GM12875 (cell line): ENCODE measurements around the gene RGS3.

ENCODE experiments used
- H3K4me3 ChIP-seq: one replicate; pipeline ENCODE4 v1.5.1; 2011; ENCODE audit warnings: low read depth, low read length, control low read depth
- CTCF ChIP-seq: IDR thresholded peaks from 2 replicates; pipeline ENCODE4 v1.5.1; 2011; ENCODE audit warnings: low read depth, mild to moderate bottlenecking, control low read depth, inconsistent platforms, low read length, moderate library complexity, borderline replicate concordance; ENCODE audit not compliant: insufficient read depth

Gene RGS3

DNA sequence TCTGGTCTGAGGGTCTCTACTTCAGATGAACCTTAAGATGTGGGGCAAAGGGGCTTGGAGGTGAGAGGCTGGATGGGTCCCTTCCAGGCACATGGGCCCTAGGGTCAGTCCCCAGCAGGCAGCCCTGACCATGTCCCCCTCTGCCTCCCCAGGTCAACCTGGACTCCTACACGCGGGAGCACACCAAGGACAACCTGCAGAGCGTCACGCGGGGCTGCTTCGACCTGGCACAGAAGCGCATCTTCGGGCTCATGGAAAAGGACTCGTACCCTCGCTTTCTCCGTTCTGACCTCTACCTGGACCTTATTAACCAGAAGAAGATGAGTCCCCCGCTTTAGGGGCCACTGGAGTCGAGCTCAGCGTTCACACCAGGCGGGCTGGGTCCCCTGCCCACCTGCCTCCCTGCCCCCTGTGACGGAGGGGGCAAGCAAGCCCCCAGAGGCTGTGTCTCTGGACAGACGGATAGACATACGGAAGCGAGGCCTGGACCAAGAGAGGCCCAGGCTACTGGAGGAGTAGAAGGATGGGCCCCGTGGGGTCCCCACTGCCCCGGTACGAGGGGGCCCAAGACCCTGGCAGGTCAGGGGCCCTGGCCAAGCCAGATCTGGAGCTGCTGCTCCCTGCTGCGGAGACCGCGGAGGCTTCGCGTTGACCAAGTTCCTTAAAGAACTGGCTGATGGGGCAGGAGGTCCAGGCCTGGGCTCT lies 133.2 kb downstream of the RGS3 start:
- no peak for TF ChIP-seq CTCF
- H3K4me3 ChIP-seq = no peak overlapping the region

DNA sequence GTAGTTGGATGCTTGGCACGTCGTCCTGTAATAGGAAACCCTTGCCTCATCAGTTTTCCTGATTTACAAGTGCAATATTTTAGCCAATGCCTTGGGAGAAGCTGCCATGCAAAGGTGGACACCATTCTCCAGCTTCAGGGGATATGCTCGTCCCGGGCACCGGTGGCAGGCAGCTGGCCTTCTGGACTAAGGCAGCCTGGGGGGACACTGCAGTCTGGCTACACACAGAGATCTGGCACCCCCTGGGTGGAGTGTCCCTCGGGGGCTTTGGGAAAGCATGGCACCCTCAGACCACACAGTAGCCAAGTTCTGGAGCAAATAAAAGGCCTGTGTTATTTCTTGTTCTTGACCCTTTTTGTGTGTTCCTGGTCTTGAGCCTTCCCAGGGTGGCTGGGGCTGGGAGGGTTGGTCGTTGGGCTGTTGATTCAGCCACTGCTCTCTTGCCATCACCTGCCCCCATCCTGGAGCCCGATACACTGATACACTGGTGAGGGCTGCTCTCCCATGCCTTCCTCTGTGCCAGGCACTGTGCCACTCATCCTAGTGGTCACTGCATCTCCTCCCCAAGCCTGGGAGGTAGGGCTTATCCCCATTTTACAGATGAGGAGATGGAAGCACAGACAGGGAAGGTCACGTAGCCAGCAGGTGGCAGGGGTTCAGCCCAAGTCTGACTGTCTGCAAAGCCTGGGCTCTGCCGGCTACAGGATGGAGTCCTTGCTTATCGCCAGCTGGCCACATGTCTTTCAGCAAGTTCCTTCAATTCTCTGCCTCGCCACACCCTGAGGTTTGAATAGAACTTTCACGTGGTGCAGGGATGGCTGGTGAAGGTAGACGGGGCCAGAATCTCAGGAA lies 134.1 kb downstream of the RGS3 start:
- no peak overlapping the region for H3K4me3 ChIP-seq
- TF ChIP-seq CTCF = no peak

DNA sequence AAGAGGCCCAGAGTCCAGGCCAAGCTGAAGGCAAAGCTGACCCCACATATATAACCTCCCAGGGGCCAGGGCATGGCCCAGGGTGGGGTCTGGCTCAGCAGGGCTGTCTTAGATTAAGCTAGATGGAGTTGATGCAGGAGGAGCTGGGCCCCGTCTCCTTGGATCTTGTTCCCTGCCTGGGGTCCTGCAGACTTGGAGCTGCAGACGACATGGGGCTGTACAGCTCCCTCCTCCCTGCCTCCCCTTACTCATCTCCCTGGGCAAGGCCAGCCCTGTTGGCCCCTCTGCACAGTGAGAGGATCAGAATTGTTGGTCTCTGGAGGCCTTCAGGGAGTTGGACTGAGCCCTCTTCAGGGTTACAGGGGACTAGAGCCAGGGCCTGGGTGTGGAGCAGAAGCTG lies 134.9 kb downstream of the RGS3 start:
- no peak for TF ChIP-seq CTCF
- H3K4me3 ChIP-seq = no peak overlapping the region

GRCh38 chr9:113598883-113599282 lies 135.4 kb downstream of the RGS3 start:
- TF ChIP-seq CTCF = no peak
- no peak overlapping the region for H3K4me3 ChIP-seq

GRCh38 chr9:113599646-113600022 lies 136.1 kb downstream of the RGS3 start:
- no peak for TF ChIP-seq CTCF
- no peak overlapping the region for H3K4me3 ChIP-seq

GRCh38 chr9:113600023-113600823 lies 136.7 kb downstream of the RGS3 start:
- H3K4me3 ChIP-seq = no peak overlapping the region
- no peak for TF ChIP-seq CTCF
